Adrenal gland (tissue), 5 donors: ENCODE results near the gene TMEM117.

Experiments used
- POLR2A ChIP-seq, 2 donors: fragments of 450-650 bp; IDR thresholded peaks; one replicate each; pipeline ENCODE4 v1.6.1; 2017; ENCODE audit warnings: antibody characterized with exemption in 2 of 2, mild to moderate bottlenecking in 2 of 2, moderate library complexity in 1 of 2
- TF ChIP-seq, protein P1 (sequence below), 6 experiments: fragments of 450-650 bp in 4 of 6; fragments of 200-600 bp in 2 of 6; sonication (generic) in 1 of 6; IDR thresholded peaks; 1 replicate in 5 of 6; 2 replicates in 1 of 6; pipeline versions ENCODE4 v1.5.1 to v1.8.0; 2016 to 2021; ENCODE audit warnings: antibody characterized with exemption in 6 of 6, mild to moderate bottlenecking in 2 of 6, moderate library complexity in 1 of 6
- donor health status: DM: no; HTN: no; CAD: no.

DNA sequence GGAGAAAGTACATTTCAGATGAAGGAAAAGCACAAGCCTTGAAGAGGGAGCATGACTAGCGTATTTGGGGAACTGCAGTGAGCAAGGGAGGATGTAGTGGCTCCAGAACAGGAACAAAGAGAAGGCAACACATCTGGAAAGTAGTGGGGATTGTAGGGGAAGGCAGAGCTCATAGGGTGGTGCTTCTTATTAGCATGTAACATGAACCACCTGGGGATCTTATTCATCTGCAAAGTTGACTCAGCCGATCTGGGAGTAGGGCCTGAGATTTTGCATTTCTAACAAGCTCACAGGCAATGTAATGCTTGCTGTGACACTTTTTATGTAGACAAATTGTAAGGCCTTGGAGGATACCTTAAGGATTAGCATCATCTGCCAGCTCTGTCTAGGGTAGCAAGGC lies 592.9 kb downstream of the TMEM117 start:
- TF ChIP-seq, protein P1, sequence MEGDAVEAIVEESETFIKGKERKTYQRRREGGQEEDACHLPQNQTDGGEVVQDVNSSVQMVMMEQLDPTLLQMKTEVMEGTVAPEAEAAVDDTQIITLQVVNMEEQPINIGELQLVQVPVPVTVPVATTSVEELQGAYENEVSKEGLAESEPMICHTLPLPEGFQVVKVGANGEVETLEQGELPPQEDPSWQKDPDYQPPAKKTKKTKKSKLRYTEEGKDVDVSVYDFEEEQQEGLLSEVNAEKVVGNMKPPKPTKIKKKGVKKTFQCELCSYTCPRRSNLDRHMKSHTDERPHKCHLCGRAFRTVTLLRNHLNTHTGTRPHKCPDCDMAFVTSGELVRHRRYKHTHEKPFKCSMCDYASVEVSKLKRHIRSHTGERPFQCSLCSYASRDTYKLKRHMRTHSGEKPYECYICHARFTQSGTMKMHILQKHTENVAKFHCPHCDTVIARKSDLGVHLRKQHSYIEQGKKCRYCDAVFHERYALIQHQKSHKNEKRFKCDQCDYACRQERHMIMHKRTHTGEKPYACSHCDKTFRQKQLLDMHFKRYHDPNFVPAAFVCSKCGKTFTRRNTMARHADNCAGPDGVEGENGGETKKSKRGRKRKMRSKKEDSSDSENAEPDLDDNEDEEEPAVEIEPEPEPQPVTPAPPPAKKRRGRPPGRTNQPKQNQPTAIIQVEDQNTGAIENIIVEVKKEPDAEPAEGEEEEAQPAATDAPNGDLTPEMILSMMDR (IDR thresholded peaks at IDR 0.05), result no peak
- no peak for TF ChIP-seq POLR2A (IDR thresholded peaks at IDR 0.05)
